GM23338 (cell line): ENCODE results near the gene PCDHGA8. TPM values are rescaled to one million over a fixed set of nuclear protein-coding genes. Genes with fewer than 3 reads are reported as not detected.

Source experiments
- ATAC-seq: fragments of 200-7000 bp; cut with Tn5 transposase; 3 replicates; pipeline ENCODE4 v1.9.1; 2020
- DNase-seq: peaks from one replicate; pipeline ENCODE4 v3.0.0-alpha.2; 2015; ENCODE audit warnings: low spot score
- H2AFZ ChIP-seq: fragments of 200-600 bp; sonication (generic); 2 replicates; pipeline ENCODE4 v1.8.0; 2016; ENCODE audit warnings: antibody characterized with exemption, mild to moderate bottlenecking, moderate library complexity
- H3F3A ChIP-seq: fragments of 200-600 bp; sonication (generic); replicated peaks from 2 replicates; pipeline ENCODE4 v1.8.0; 2017; ENCODE audit warnings: antibody characterized with exemption, mixed run types, low read depth
- H3K27ac ChIP-seq: fragments of 200-600 bp; sonication (generic); 2 replicates; pipeline ENCODE4 v1.6.1; 2016; ENCODE audit warnings: low read depth
- H3K27me3 ChIP-seq: fragments of 200-600 bp; sonication (generic); 2 replicates; pipeline ENCODE4 v1.8.0; 2016; ENCODE audit warnings: mild to moderate bottlenecking, mixed run types, moderate library complexity; ENCODE audit not compliant: insufficient read depth
- H3K36me3 ChIP-seq: fragments of 200-600 bp; sonication (generic); 2 replicates; pipeline ENCODE4 v1.8.0; 2016; ENCODE audit warnings: mild to moderate bottlenecking; ENCODE audit not compliant: insufficient read depth
- H3K4me1 ChIP-seq: fragments of 200-600 bp; sonication (generic); 2 replicates; pipeline ENCODE4 v1.8.0; 2016; ENCODE audit warnings: mild to moderate bottlenecking, moderate library complexity; ENCODE audit not compliant: insufficient read depth
- H3K4me2 ChIP-seq: fragments of 200-600 bp; sonication (generic); 2 replicates; pipeline ENCODE4 v1.7.1; 2017; ENCODE audit warnings: mixed run types
- H3K4me3 ChIP-seq: fragments of 200-600 bp; sonication (generic); 2 replicates; pipeline ENCODE4 v1.6.1; 2016; ENCODE audit warnings: mixed run types
- H3K79me2 ChIP-seq: fragments of 200-600 bp; sonication (generic); replicated peaks from 2 replicates; pipeline ENCODE4 v1.8.0; 2017; ENCODE audit warnings: mild to moderate bottlenecking; ENCODE audit not compliant: insufficient read depth
- H3K9me2 ChIP-seq: fragments of 200-600 bp; sonication (generic); 2 replicates; pipeline ENCODE4 v1.8.0; 2017; ENCODE audit not compliant: insufficient read depth
- H4K20me1 ChIP-seq: fragments of 200-600 bp; sonication (generic); replicated peaks from 2 replicates; pipeline ENCODE4 v1.8.0; 2017; ENCODE audit warnings: mild to moderate bottlenecking; ENCODE audit not compliant: insufficient read depth
- H3K27ac Mint-ChIP-seq: 2 replicates; pipeline ENCODE4 v1.8.0; 2020; ENCODE audit warnings: inconsistent platforms, mild to moderate bottlenecking, moderate library complexity, mixed read lengths
- H3K27me3 Mint-ChIP-seq: 3 replicates; pipeline ENCODE4 v1.8.0; 2022; ENCODE audit warnings: low read depth, mild to moderate bottlenecking, moderate library complexity, mixed read lengths, inconsistent platforms; ENCODE audit not compliant: insufficient read depth, poor library complexity
- H3K36me3 Mint-ChIP-seq: 3 replicates; pipeline ENCODE4 v1.8.0; 2021; ENCODE audit warnings: low read depth, mild to moderate bottlenecking, inconsistent platforms, moderate library complexity, mixed read lengths
- H3K4me1 Mint-ChIP-seq: 3 replicates; pipeline ENCODE4 v1.8.0; 2020; ENCODE audit warnings: mild to moderate bottlenecking, inconsistent platforms, mixed read lengths
- H3K4me3 Mint-ChIP-seq: 3 replicates; pipeline ENCODE4 v1.8.0; 2021; ENCODE audit warnings: moderate library complexity, mild to moderate bottlenecking, inconsistent platforms, mixed read lengths
- H3K9me3 Mint-ChIP-seq: 3 replicates; pipeline ENCODE4 v1.8.0; 2020; ENCODE audit warnings: moderate library complexity, mild to moderate bottlenecking, inconsistent platforms, mixed read lengths
- CREB1 ChIP-seq: fragments of 250-450 bp; sonication (Bioruptor Pico); IDR thresholded peaks from 2 replicates; pipeline ENCODE4 v1.5.0; 2020; ENCODE audit warnings: low read depth, mild to moderate bottlenecking, moderate library complexity
- CTCF ChIP-seq, 2 experiments: fragments of 200-600 bp in 1 of 2; sonication (generic) in 1 of 2; conservative IDR thresholded peaks; 2 replicates each; pipeline versions ENCODE4 v1.5.1 to v1.6.1; 2016 to 2017; ENCODE audit warnings: antibody characterized with exemption in 2 of 2, low read depth in 2 of 2, mild to moderate bottlenecking in 2 of 2, moderate library complexity in 1 of 2
- ETS1 ChIP-seq: IDR thresholded peaks from 2 replicates; pipeline ENCODE4 v1.6.1; 2016; ENCODE audit warnings: antibody characterized with exemption
- EZH2 ChIP-seq: fragments of 200-600 bp; sonication (generic); IDR thresholded peaks from one replicate; pipeline ENCODE4 v1.8.0; 2017; ENCODE audit warnings: antibody characterized with exemption, mild to moderate bottlenecking, low read depth; ENCODE audit not compliant: unreplicated experiment
- EZH2phosphoT487 ChIP-seq: fragments of 200-600 bp; sonication (generic); IDR thresholded peaks from one replicate; pipeline ENCODE4 v1.8.1; 2018; ENCODE audit warnings: antibody characterized with exemption; ENCODE audit not compliant: unreplicated experiment
- NANOG ChIP-seq: IDR thresholded peaks from 2 replicates; pipeline ENCODE4 v1.6.1; 2016; ENCODE audit warnings: antibody characterized with exemption, borderline replicate concordance
- POLR2AphosphoS5 ChIP-seq: IDR thresholded peaks from 2 replicates; pipeline ENCODE4 v1.6.1; 2016; ENCODE audit warnings: antibody characterized with exemption, low read depth
- STAT1 ChIP-seq: IDR thresholded peaks from one replicate; pipeline ENCODE4 v1.6.1; 2016; ENCODE audit warnings: antibody characterized with exemption; ENCODE audit not compliant: unreplicated experiment
- ZNF114 ChIP-seq: fragments of 250-450 bp; sonication (Bioruptor Pico); IDR thresholded peaks from 2 replicates; pipeline ENCODE4 v1.5.0; 2020; ENCODE audit warnings: mild to moderate bottlenecking, moderate library complexity
- ZNF331 ChIP-seq: fragments of 250-450 bp; sonication (Bioruptor Pico); IDR thresholded peaks from 2 replicates; pipeline ENCODE4 v1.5.0; 2020; ENCODE audit warnings: low read depth, mild to moderate bottlenecking, moderate library complexity
- ZNF462 ChIP-seq: fragments of 250-450 bp; sonication (Bioruptor Pico); IDR thresholded peaks from 2 replicates; pipeline ENCODE4 v1.5.0; 2020; ENCODE audit warnings: mild to moderate bottlenecking, moderate library complexity
- polyA plus RNA-seq: library from polyadenylated mRNA; unstranded; fragments of >200 nt; fragmentation: Nextera tagmentation; extraction: Ambion mirVana; gene quantifications from 2 replicates; pipeline ENCODE4 v1.2.1, GENCODE V29; 2016
- total RNA-seq: library from RNA; depleted of rRNA; stranded (reverse); fragments of >200 nt; shearing (Covaris generic); gene quantifications from 2 replicates; pipeline ENCODE4 v1.2.3, GENCODE V29; 2014

PCDHGA8 gene
- total and polyA plus RNA-seq, 2 experiments from 2014 or later = 1.1 to 5.3 TPM

- Histone ChIP-seq H3K27ac (no peak overlapping the region), H3K9me2 (no peaks in the 10 kb centered on the region), H3F3A (no peaks in the 10 kb centered on the region), H3K36me3 (peaks cover 8% of the 10 kb centered on the region; the same call in 1 of the 2 replicates), H3K4me2 (no peak overlapping the region), H4K20me1 (no peaks in the 10 kb centered on the region), H3K79me2 (no peaks in the 10 kb centered on the region), H3K4me1 (peaks cover 1% of the 10 kb centered on the region; the same call in 1 of the 2 replicates), H3K27me3 (no peaks in the 10 kb centered on the region), H3K4me3 (no peak overlapping the region), H2AFZ (no peak overlapping the region)
- no peak overlapping the region for H3K4me3 Mint-ChIP-seq
- ATAC-seq = no peak
- no peak for DNase-seq
- peaks cover 42% of the 10 kb centered on the region for H3K36me3 Mint-ChIP-seq
- no peaks in the 10 kb centered on the region for H3K4me1 Mint-ChIP-seq
- H3K9me3 Mint-ChIP-seq = peaks cover 48% of the 10 kb centered on the region
- no peak overlapping the region for H3K27ac Mint-ChIP-seq
- TF ChIP-seq STAT1 = no peak
- peaks cover 6% of the 10 kb centered on the region for H3K27me3 Mint-ChIP-seq
Measured at GRCh38 chr5:141434006-141434405, 41.6 kb downstream of the PCDHGA8 start.

- Mint-ChIP-seq H3K27ac (no peak overlapping the region), H3K36me3 (peaks cover 30% of the 10 kb centered on the region), H3K9me3 (peaks cover 33% of the 10 kb centered on the region), H3K27me3 (no peaks in the 10 kb centered on the region), H3K4me3 (no peak overlapping the region), H3K4me1 (peaks cover 9% of the 10 kb centered on the region)
- H3K27ac ChIP-seq = no peak overlapping the region
- DNase-seq (no peak), ATAC-seq (no peak)
- H3K4me1 ChIP-seq = peaks cover 10% of the 10 kb centered on the region
- H3K9me2 ChIP-seq = no peaks in the 10 kb centered on the region
- no peaks in the 10 kb centered on the region; the same call in 1 of the 2 replicates for H4K20me1 ChIP-seq
- H3K79me2 ChIP-seq = no peaks in the 10 kb centered on the region
- no peak overlapping the region for H3K4me2 ChIP-seq
- H3K4me3 ChIP-seq = no peak overlapping the region
- H3K27me3 ChIP-seq = no peaks in the 10 kb centered on the region
- H3F3A ChIP-seq = no peaks in the 10 kb centered on the region
- H2AFZ ChIP-seq = no peak overlapping the region
- H3K36me3 ChIP-seq = no peaks in the 10 kb centered on the region
- TF ChIP-seq EZH2 = no peak
- no peak for TF ChIP-seq ZNF114 (CRISPR knock-in tag)
- TF ChIP-seq EZH2phosphoT487 = no peak
- TF ChIP-seq ETS1 = no peak
- TF ChIP-seq CREB1 (CRISPR knock-in tag) = no peak
- TF ChIP-seq POLR2AphosphoS5 = no peak
- no peak for TF ChIP-seq ZNF331 (CRISPR knock-in tag)
- TF ChIP-seq CTCF (conservative IDR thresholded peaks at IDR 0.05; ENCODE audit: low read depth in 2 of 2) = no peak
- no peak for TF ChIP-seq NANOG
- TF ChIP-seq ZNF462 (CRISPR knock-in tag) = no peak
Measured at GRCh38 chr5:141437221-141437620, 44.8 kb downstream of the PCDHGA8 start.
